K562 (cell line): Measurements from ENCODE around the gene BRPF1.

Experiments used
- CHD2 ChIP-seq: IDR thresholded peaks from 2 replicates; pipeline ENCODE4 v1.6.1; 2011; ENCODE audit warnings: low read depth, low read length
- JUNB ChIP-seq: fragments of 450-650 bp; formaldehyde crosslinking; conservative IDR thresholded peaks from 2 replicates; pipeline ENCODE4 v1.4.0; 2020; ENCODE audit warnings: mild to moderate bottlenecking
- MYC ChIP-seq, 2 experiments: fragments of 250-450 bp in 1 of 2; sonication (Bioruptor Pico) in 1 of 2; IDR thresholded peaks; 2 replicates each; pipeline versions ENCODE4 v1.5.1 to v1.6.1; 2012 to 2021; ENCODE audit warnings: low read depth in 2 of 2, borderline replicate concordance in 1 of 2, improper control_type of control experiment in 1 of 2, low read length in 1 of 2, mild to moderate bottlenecking in 1 of 2, moderate library complexity in 1 of 2
- ZNF146 ChIP-seq: IDR thresholded peaks from one replicate; pipeline ENCODE4 v1.6.1; 2018; ENCODE audit warnings: missing compliant biosample characterization; ENCODE audit not compliant: unreplicated experiment
- ZNF79 ChIP-seq: fragments of 250-450 bp; sonication (Bioruptor Pico); IDR thresholded peaks from 2 replicates; pipeline ENCODE4 v1.4.0; 2020; ENCODE audit warnings: low read depth, mild to moderate bottlenecking, moderate library complexity
- TF ChIP-seq, protein P1 (sequence below): fragments of 450-650 bp; conservative IDR thresholded peaks from 2 replicates; pipeline ENCODE4 v1.6.1; 2016; ENCODE audit warnings: missing genetic modification characterization, low read depth, mild to moderate bottlenecking, missing compliant biosample characterization, moderate library complexity
- TF ChIP-seq, protein P2 (sequence below), 3 experiments: IDR thresholded peaks in 2 of 3; conservative IDR thresholded peaks in 1 of 3; 2 replicates each; pipeline ENCODE4 v1.5.1; 2011 to 2012; ENCODE audit warnings: low read length in 3 of 3, mild to moderate bottlenecking in 3 of 3, control low read depth in 2 of 3, improper control_type of control experiment in 1 of 3, inconsistent platforms in 1 of 3, low read depth in 1 of 3, mixed read lengths in 1 of 3, moderate library complexity in 1 of 3; ENCODE audit not compliant: insufficient read depth in 2 of 3
- TF ChIP-seq, protein P3 (sequence below), 2 experiments: fragments of 450-650 bp; IDR thresholded peaks; 2 replicates each; pipeline ENCODE4 v1.6.1; 2016
- TF ChIP-seq, protein P4 (sequence below): fragments of 450-650 bp; IDR thresholded peaks from 2 replicates; pipeline ENCODE4 v1.6.1; 2016; ENCODE audit warnings: mild to moderate bottlenecking, moderate library complexity
- TF ChIP-seq, protein P5 (sequence below), 2 experiments: IDR thresholded peaks; 2 replicates each; pipeline ENCODE4 v1.6.1; 2012; ENCODE audit warnings: improper control_type of control experiment in 2 of 2, low read depth in 2 of 2, low read length in 2 of 2, borderline replicate concordance in 1 of 2

DNA sequence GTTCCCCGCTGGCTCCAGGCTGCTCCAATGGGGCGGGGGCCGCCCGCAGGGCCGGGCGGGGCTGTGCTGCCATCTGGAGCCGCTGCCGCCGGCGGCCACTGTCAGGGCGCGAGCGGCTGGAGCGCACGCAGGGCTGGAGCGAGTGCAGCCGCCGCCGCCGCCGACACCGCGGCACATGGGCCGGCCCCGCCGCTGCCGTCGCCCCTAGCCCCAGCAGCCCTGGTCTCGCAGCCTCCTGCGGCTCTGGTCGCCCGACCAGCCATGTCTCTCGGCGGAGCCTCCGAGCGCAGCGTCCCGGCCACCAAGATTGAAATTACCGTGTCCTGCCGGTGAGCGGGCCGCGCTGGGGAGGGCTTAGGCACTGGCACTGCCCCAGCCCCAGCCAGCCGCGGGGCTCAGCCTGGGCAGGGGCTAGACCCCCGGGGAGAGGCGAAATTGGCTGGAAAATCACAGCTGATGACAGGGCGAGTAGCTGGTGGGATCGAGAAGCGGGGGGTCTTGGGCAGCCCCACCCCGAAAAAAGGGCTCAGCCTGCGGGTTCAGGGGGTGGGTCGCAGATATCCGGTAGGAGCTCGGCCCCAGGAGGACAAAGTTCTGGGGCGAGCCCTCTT lies 27.7 kb upstream of the BRPF1 start, which contains the start of gene CPNE9:
- TF ChIP-seq, protein P1, sequence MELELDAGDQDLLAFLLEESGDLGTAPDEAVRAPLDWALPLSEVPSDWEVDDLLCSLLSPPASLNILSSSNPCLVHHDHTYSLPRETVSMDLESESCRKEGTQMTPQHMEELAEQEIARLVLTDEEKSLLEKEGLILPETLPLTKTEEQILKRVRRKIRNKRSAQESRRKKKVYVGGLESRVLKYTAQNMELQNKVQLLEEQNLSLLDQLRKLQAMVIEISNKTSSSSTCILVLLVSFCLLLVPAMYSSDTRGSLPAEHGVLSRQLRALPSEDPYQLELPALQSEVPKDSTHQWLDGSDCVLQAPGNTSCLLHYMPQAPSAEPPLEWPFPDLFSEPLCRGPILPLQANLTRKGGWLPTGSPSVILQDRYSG (tag), result no peak
- TF ChIP-seq, protein P2, sequence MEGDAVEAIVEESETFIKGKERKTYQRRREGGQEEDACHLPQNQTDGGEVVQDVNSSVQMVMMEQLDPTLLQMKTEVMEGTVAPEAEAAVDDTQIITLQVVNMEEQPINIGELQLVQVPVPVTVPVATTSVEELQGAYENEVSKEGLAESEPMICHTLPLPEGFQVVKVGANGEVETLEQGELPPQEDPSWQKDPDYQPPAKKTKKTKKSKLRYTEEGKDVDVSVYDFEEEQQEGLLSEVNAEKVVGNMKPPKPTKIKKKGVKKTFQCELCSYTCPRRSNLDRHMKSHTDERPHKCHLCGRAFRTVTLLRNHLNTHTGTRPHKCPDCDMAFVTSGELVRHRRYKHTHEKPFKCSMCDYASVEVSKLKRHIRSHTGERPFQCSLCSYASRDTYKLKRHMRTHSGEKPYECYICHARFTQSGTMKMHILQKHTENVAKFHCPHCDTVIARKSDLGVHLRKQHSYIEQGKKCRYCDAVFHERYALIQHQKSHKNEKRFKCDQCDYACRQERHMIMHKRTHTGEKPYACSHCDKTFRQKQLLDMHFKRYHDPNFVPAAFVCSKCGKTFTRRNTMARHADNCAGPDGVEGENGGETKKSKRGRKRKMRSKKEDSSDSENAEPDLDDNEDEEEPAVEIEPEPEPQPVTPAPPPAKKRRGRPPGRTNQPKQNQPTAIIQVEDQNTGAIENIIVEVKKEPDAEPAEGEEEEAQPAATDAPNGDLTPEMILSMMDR (IDR thresholded peaks at IDR 0.05 in 2 of 3, conservative IDR thresholded peaks at IDR 0.05 in 1 of 3; ENCODE audit: insufficient read depth in 2 of 3, low read depth in 1 of 3, low read length in 3 of 3), result no peak
- TF ChIP-seq JUNB, result no peak
- TF ChIP-seq, protein P3, sequence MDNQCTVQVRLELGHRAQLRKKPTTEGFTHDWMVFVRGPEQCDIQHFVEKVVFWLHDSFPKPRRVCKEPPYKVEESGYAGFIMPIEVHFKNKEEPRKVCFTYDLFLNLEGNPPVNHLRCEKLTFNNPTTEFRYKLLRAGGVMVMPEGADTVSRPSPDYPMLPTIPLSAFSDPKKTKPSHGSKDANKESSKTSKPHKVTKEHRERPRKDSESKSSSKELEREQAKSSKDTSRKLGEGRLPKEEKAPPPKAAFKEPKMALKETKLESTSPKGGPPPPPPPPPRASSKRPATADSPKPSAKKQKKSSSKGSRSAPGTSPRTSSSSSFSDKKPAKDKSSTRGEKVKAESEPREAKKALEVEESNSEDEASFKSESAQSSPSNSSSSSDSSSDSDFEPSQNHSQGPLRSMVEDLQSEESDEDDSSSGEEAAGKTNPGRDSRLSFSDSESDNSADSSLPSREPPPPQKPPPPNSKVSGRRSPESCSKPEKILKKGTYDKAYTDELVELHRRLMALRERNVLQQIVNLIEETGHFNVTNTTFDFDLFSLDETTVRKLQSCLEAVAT (IDR thresholded peaks at IDR 0.05), result no peak
- TF ChIP-seq ZNF146 (CRISPR knock-in tag), result no peak
- no peak for TF ChIP-seq ZNF79
- TF ChIP-seq, protein P4, sequence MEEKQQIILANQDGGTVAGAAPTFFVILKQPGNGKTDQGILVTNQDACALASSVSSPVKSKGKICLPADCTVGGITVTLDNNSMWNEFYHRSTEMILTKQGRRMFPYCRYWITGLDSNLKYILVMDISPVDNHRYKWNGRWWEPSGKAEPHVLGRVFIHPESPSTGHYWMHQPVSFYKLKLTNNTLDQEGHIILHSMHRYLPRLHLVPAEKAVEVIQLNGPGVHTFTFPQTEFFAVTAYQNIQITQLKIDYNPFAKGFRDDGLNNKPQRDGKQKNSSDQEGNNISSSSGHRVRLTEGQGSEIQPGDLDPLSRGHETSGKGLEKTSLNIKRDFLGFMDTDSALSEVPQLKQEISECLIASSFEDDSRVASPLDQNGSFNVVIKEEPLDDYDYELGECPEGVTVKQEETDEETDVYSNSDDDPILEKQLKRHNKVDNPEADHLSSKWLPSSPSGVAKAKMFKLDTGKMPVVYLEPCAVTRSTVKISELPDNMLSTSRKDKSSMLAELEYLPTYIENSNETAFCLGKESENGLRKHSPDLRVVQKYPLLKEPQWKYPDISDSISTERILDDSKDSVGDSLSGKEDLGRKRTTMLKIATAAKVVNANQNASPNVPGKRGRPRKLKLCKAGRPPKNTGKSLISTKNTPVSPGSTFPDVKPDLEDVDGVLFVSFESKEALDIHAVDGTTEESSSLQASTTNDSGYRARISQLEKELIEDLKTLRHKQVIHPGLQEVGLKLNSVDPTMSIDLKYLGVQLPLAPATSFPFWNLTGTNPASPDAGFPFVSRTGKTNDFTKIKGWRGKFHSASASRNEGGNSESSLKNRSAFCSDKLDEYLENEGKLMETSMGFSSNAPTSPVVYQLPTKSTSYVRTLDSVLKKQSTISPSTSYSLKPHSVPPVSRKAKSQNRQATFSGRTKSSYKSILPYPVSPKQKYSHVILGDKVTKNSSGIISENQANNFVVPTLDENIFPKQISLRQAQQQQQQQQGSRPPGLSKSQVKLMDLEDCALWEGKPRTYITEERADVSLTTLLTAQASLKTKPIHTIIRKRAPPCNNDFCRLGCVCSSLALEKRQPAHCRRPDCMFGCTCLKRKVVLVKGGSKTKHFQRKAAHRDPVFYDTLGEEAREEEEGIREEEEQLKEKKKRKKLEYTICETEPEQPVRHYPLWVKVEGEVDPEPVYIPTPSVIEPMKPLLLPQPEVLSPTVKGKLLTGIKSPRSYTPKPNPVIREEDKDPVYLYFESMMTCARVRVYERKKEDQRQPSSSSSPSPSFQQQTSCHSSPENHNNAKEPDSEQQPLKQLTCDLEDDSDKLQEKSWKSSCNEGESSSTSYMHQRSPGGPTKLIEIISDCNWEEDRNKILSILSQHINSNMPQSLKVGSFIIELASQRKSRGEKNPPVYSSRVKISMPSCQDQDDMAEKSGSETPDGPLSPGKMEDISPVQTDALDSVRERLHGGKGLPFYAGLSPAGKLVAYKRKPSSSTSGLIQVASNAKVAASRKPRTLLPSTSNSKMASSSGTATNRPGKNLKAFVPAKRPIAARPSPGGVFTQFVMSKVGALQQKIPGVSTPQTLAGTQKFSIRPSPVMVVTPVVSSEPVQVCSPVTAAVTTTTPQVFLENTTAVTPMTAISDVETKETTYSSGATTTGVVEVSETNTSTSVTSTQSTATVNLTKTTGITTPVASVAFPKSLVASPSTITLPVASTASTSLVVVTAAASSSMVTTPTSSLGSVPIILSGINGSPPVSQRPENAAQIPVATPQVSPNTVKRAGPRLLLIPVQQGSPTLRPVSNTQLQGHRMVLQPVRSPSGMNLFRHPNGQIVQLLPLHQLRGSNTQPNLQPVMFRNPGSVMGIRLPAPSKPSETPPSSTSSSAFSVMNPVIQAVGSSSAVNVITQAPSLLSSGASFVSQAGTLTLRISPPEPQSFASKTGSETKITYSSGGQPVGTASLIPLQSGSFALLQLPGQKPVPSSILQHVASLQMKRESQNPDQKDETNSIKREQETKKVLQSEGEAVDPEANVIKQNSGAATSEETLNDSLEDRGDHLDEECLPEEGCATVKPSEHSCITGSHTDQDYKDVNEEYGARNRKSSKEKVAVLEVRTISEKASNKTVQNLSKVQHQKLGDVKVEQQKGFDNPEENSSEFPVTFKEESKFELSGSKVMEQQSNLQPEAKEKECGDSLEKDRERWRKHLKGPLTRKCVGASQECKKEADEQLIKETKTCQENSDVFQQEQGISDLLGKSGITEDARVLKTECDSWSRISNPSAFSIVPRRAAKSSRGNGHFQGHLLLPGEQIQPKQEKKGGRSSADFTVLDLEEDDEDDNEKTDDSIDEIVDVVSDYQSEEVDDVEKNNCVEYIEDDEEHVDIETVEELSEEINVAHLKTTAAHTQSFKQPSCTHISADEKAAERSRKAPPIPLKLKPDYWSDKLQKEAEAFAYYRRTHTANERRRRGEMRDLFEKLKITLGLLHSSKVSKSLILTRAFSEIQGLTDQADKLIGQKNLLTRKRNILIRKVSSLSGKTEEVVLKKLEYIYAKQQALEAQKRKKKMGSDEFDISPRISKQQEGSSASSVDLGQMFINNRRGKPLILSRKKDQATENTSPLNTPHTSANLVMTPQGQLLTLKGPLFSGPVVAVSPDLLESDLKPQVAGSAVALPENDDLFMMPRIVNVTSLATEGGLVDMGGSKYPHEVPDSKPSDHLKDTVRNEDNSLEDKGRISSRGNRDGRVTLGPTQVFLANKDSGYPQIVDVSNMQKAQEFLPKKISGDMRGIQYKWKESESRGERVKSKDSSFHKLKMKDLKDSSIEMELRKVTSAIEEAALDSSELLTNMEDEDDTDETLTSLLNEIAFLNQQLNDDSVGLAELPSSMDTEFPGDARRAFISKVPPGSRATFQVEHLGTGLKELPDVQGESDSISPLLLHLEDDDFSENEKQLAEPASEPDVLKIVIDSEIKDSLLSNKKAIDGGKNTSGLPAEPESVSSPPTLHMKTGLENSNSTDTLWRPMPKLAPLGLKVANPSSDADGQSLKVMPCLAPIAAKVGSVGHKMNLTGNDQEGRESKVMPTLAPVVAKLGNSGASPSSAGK, result no peak
- TF ChIP-seq MYC (IDR thresholded peaks at IDR 0.05; ENCODE audit: low read depth, low read length), result no peak
- TF ChIP-seq MYC (CRISPR knock-in tag; IDR thresholded peaks at IDR 0.05; ENCODE audit: borderline replicate concordance, low read depth), result no peak
- TF ChIP-seq, protein P5, sequence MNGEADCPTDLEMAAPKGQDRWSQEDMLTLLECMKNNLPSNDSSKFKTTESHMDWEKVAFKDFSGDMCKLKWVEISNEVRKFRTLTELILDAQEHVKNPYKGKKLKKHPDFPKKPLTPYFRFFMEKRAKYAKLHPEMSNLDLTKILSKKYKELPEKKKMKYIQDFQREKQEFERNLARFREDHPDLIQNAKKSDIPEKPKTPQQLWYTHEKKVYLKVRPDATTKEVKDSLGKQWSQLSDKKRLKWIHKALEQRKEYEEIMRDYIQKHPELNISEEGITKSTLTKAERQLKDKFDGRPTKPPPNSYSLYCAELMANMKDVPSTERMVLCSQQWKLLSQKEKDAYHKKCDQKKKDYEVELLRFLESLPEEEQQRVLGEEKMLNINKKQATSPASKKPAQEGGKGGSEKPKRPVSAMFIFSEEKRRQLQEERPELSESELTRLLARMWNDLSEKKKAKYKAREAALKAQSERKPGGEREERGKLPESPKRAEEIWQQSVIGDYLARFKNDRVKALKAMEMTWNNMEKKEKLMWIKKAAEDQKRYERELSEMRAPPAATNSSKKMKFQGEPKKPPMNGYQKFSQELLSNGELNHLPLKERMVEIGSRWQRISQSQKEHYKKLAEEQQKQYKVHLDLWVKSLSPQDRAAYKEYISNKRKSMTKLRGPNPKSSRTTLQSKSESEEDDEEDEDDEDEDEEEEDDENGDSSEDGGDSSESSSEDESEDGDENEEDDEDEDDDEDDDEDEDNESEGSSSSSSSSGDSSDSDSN (IDR thresholded peaks at IDR 0.05; ENCODE audit: borderline replicate concordance in 1 of 2, low read depth in 2 of 2, low read length in 2 of 2), result no peak
- TF ChIP-seq CHD2, result no peak
